ENCODE results near the gene TSPAN9. TPM values are rescaled to one million over a fixed set of nuclear protein-coding genes. Genes with fewer than 3 reads are reported as not detected.

Gene TSPAN9
- total and polyA plus RNA-seq, 2 of the 4 experiments (the other 2 are of a cell fraction): 17.7 to 39.1 TPM

GRCh38 chr12:3091038-3091319 lies 13.8 kb downstream of the TSPAN9 start:
- Histone ChIP-seq H2BK120ac (ENCODE audit: low read depth, low read length) (no peak overlapping the region), H3K27ac (ENCODE audit: insufficient read depth, low read length) (no peak overlapping the region), H3K4me3 (ENCODE audit: insufficient read depth, low read depth, low read length) (no peak overlapping the region), H2BK20ac (ENCODE audit: low read depth, low read length) (no peak overlapping the region), H2BK5ac (ENCODE audit: low read depth, low read length, poor library complexity, severe bottlenecking) (no peak overlapping the region), H3K9ac (ENCODE audit: low read depth, low read length) (no peak overlapping the region), H3K4me1 (ENCODE audit: control insufficient read depth, insufficient read depth, low read length) (no peaks in the 10 kb centered on the region), H4K5ac (ENCODE audit: low read depth, low read length) (no peak overlapping the region), H3K18ac (ENCODE audit: low read depth, low read length) (no peak overlapping the region), H2AFZ (replicated peaks; ENCODE audit: low read length, poor library complexity) (no peak overlapping the region), H3K56ac (ENCODE audit: extremely low read depth, insufficient read depth, low read length) (no peak overlapping the region), H3K79me1 (ENCODE audit: low read depth in 1 of 2, low read length in 2 of 2) (peaks cover 0 to 8% of the 10 kb centered on the region in 2 experiments; a peak in 2 of 4 replicates), H2AK9ac (replicated peaks; ENCODE audit: low read depth, low read length, poor library complexity) (no peak overlapping the region), H3K36me3 (ENCODE audit: control insufficient read depth, insufficient read depth, low read length) (peaks cover 2% of the 10 kb centered on the region; the same call in 1 of the 2 replicates), H4K91ac (ENCODE audit: insufficient read depth, low read depth, low read length) (no peak overlapping the region), H2AK5ac (ENCODE audit: low read depth, low read length) (no peak overlapping the region), H3K4ac (ENCODE audit: low read depth, low read length) (no peak overlapping the region), H2BK15ac (ENCODE audit: low read depth, low read length) (no peak overlapping the region), H3K27me3 (ENCODE audit: control insufficient read depth, insufficient read depth, low read length) (no peaks in the 10 kb centered on the region), H4K20me1 (ENCODE audit: insufficient read depth, low read length) (peaks cover 4% of the 10 kb centered on the region), H3K9me3 (ENCODE audit: control insufficient read depth, insufficient read depth, low read length) (no peaks in the 10 kb centered on the region), H3K4me2 (ENCODE audit: low read depth, low read length) (no peak overlapping the region), H3K14ac (replicated peaks; ENCODE audit: low read depth, low read length) (no peak overlapping the region), H4K8ac (ENCODE audit: low read depth in 2 of 2, low read length in 2 of 2) (no peak overlapping the region), H3K23ac (ENCODE audit: low read depth, low read length) (no peak overlapping the region), H3K9me1 (ENCODE audit: insufficient read depth, low read length) (peaks cover 4% of the 10 kb centered on the region; the same call in 1 of the 2 replicates)
- no peak for TF ChIP-seq RAD21 (IDR thresholded peaks at IDR 0.05; ENCODE audit: low read length)
- no peak for TF ChIP-seq RCOR1 (IDR thresholded peaks at IDR 0.05; ENCODE audit: insufficient replicate concordance, low read length)
- TF ChIP-seq ELK1 (IDR thresholded peaks at IDR 0.05; ENCODE audit: borderline replicate concordance, low read depth, low read length): no peak
- no peak for TF ChIP-seq POLR2A (IDR thresholded peaks at IDR 0.05; ENCODE audit: low read depth, low read length)
- TF ChIP-seq CHD1 (IDR thresholded peaks at IDR 0.05; ENCODE audit: low read depth, low read length): no peak
- TF ChIP-seq CTCF (conservative IDR thresholded peaks at IDR 0.05; ENCODE audit: low read depth, low read length): no peak
- no peak for TF ChIP-seq MAFK (IDR thresholded peaks at IDR 0.05; ENCODE audit: low read depth, low read length)
- TF ChIP-seq NFE2L2 (IDR thresholded peaks at IDR 0.05; ENCODE audit: low read depth, low read length): no peak
- TF ChIP-seq RFX5 (IDR thresholded peaks at IDR 0.05; ENCODE audit: low read depth, low read length): no peak
- ChIA-PET POLR2A (ENCODE audit: unreplicated experiment) (no interaction called here), CTCF (interaction anchor here (0.6 kb wide), 1 partner anchor 31 kb away, joined by 6 read pairs; no protein-coding TSS in a partner anchor)
- DNase-seq (no peak), ATAC-seq (ENCODE audit: low read depth) (no peak)
- WGBS, 2 experiments (ENCODE audit: extremely low coverage in 2 of 2, insufficient read length in 1 of 2): 96% methylated on average over 7 of the region's 7 CpGs; no CpG with 5 or more reads in 1 of the 2 experiments
- dilution Hi-C loops (cut with HindIII; ENCODE audit: low sequenced_read_pairs, unreplicated experiment) (no loop called here), intact Hi-C loops (cut with micrococcal nuclease) (no loop called here), in situ Hi-C loops (cut with MboI; ENCODE audit: low sequenced_read_pairs) (no loop called here)
- no TSS peak for BruUV-seq (replicated peaks)
